Activated effector memory CD4-positive, alpha-beta T cell treated with Interleukin-2 at 50 U/mL for 16 hours (primary cell): ENCODE measurements around the gene SMAD2.
A peak's percentile ranks its signal among the peaks of the same experiment; 100 is the strongest.
"Not testable (repeated sequence)": the region's sequence is repeated elsewhere in the genome, so short reads cannot be mapped to it uniquely, and the experiment has no call there.

Experiments used
- DNase-seq: peaks from one replicate; pipeline ENCODE4 v3.0.0-alpha.2; 2020

The SMAD2 gene

DNA sequence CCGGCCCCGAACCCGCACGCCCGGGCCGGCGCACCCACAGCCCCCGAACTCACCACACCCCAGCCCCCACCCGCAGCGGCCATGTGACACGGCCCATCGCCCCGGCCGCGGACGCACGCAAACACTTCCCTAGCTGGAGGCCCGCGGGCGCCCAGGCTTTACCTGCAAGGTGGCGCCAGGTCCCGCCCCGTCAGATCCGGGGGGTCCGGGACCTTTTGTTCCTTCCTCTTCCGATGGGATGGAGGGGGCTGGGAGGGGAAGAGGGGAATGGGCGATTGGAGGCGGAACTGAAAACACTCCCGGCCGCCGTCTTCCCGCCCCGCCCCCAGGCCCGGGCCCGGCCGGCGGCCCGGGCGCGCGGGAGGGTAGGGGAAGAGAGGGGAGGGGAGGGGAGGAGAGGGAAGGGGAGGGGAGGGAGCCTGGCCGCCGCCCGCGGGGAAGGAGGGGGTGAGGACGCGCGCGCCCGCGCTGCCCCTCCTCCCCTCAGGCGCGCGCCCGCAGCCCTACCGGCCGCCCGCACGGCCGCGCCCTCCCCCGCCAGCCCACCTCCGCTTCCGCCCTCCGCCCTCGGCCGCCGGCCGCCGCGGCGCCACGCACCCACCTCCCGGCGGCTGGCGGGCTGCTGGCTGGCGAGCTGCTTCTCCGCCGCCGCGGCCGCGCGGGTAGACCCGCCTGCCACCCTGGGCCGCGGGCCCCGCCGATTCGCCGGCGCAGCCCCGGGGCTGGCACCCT, at the start of gene SMAD2:
Gene SMAD2, minus strand, starts transcription at position 461 of the 732 bp plus-strand sequence. CDS start 33,903 bp downstream, outside the sequence.
- peak; percentile 71 for DNase-seq

DNA sequence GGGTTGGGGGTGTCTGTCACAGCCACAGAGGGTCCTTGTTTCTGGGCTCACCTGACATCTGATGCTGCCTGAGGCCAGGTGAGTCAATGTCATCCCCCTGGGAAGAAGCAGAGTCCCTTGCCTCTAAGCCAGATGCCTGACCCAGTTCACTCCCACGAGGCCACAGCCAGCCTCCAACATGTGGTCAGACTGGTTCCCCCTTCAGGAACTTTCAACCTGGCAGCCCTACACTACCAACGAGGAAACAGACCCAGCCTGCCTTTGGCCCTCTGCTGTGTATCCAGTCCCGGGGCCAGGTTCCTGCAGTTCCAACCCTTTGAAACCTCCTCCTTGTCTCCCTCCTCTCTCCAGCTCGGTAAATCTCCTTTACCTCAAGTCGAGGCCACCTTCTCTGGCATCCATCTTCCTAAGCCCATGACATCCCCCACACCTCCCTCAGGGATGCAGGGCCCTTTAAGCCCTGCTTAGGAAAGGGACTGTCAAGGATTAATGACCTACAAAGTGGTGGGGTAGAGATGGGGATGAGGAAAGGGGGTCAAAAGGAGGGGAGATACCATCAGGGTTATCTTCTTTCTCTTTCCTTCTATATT, 49.2 kb upstream of the SMAD2 start:
- DNase-seq = no peak

GRCh38 chr18:47978603-47979002, 48.1 kb upstream of the SMAD2 start:
- DNase-seq = no peak

- no peak for DNase-seq
Measured at GRCh38 chr18:47978141-47978540, 47.7 kb upstream of the SMAD2 start.

GRCh38 chr18:47975701-47976100, 45.2 kb upstream of the SMAD2 start:
- no peak for DNase-seq

DNA sequence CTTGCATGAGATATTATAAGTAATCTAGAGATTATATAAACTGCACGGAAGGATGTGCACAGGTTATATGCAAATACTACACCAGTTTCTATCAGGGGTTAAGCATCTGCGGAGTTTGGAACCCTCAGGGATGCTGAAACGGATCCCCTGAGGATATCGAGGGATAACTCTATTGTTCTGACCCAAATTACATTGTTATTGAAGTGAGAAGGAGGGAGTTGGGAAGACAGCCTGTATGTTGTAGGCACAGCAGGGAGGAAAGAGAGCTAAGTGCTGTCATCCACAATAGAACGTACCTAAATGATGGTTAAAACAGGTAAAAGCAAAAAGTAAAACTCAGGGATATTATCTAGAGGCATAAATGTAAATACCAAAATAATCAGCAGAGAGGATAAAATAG, 44.6 kb upstream of the SMAD2 start:
- no peak for DNase-seq

GRCh38 chr18:47970664-47971531, 40.4 kb upstream of the SMAD2 start:
- DNase-seq = no peak

DNA sequence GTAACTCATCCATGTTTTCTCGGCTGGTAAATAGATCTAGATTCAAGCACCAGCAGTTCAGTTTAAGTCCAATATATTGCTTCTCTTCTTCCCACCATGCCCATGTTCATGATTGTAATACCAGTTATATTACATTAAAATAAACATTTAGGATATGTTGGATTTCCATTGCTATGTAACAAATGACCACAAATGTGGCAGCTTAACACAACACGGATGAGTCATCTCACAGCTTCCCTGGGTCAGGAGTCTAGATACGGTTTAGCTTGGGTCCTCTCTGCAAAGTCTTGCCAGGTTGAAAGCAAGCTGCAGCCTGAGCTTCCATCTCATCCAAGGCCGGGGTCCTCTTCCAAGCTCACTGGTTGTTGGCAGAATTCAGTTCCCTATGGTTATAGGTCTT, 39.4 kb upstream of the SMAD2 start:
- DNase-seq = no peak

DNA sequence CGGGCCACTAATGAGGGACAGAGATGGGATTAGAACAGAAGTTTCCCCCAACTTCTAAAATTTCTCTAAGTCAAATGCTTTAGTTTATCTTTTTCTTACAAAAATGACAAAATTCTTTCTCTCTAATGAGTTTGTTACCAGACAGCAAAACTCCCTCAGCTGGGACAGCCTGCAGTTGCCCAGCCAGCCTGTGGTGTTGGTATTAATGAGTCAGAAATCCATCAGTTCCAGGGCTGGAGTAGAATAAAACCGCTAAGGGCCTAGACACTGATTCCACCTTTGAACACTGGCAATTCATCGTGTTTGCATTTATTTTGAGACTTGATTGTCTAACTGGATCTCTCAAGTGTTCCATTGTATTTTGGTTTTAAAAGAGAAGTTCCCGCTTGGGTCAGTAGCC, 38.3 kb upstream of the SMAD2 start:
- no peak for DNase-seq

GRCh38 chr18:47968006-47968676, 37.7 kb upstream of the SMAD2 start:
- DNase-seq = no peak

- no peak for DNase-seq
Measured at GRCh38 chr18:47964053-47964452, 33.6 kb upstream of the SMAD2 start.

- DNase-seq = not testable (repeated sequence)
Measured at GRCh38 chr18:47961003-47961402, 30.5 kb upstream of the SMAD2 start.

DNA sequence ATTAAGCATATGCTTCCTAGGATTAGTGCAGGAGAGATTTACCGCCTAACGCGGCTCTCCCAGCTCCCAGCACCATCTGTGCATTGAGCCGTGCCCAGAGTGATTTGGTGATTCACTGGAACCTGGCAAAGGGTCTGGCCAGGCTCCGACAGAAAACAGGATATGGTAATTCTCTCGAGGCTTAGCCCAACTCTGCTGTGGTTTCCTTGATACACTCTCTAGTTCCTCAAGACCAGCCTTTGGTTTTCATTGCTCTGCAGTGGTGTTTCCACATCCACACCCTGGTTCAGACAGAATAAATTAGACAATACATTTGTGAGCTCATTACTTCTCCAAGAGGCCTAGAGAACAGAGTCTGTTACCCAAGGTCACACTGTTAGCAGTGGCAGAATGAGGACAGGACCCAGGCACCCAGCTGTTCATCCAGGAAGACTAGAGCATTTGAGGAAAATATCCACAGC, 23.0 kb upstream of the SMAD2 start:
- DNase-seq = peak; percentile 3

- no peak for DNase-seq
Measured at GRCh38 chr18:47950511-47950910, 20.1 kb upstream of the SMAD2 start.

DNA sequence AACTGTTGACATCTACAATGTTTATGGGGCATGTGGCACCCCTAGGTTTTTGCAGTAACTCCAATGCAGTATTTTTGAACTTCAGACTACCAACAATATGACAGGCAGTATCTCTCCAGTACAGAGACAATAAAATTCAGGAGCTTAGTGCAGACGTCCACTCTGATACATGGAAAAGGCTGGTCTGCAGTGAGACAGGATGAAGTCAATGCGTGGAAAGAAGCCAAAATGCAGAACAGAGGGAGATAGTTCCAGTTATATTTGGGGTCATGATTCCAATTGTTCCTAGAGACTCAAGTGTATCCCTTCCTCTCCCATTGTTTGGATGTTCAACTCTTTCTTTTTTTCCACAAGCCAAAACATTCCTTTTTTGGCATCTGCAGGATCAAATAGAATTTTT, 18.7 kb upstream of the SMAD2 start:
- DNase-seq = no peak

DNA sequence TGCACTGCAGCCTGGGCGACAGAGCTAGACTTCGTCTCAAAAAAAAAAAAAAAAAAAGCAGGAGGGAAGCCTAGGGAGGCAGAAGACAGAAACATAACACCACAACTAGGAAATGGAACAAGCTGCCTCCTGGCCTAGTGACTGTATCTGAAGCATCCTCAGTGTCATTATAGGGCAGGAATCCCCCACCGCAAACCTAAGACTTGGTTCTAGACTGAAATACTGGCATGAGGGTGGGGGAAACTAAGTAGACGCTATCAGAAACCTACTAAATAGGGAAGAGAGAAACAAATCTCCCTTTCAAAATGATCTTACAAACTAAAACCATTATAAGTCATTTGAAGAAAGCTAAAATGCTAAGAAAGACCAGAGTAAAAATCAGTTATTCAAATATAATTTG, 16.4 kb upstream of the SMAD2 start:
- no peak for DNase-seq

DNA sequence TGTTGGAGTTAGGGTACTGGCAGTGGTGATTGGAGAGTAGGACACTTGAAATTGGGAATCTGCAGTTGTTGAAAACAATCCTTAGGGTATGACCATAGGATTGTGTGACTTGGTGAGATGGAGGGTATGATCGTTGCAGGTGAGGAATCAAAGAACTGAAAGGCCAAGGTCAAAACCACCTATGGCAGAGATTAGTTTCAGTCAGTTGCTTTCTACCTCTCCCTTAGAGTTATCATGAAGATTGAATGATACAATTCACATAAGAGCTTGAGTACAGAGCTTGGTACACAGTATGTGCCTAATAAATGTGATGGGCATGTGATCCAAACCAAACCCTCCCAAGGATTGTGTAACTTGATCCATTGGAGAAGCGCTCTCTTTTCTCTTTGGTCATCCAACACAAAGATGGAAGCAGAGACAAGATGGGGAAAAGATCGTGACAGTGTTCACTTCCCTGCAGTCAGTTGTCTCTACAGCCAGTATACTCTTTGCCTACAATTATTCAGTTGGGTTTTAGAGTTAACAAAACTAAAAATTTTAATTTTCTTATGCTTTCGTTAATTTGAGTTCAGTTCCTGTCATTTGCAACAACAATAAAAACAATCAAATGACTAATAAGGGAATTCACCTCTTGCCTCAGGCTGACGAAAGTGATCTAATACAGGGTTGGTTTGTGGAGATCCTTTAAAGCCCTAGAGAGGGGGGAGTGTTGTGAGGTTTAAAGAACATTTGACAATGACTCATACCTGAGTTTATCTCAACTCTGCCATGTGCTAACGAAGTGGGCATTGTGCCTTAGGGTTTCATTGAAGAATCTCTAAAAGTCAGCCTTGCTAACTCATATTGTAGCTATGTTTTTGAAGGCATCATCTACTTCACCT, 14.8 kb upstream of the SMAD2 start:
- DNase-seq = no peak

DNA sequence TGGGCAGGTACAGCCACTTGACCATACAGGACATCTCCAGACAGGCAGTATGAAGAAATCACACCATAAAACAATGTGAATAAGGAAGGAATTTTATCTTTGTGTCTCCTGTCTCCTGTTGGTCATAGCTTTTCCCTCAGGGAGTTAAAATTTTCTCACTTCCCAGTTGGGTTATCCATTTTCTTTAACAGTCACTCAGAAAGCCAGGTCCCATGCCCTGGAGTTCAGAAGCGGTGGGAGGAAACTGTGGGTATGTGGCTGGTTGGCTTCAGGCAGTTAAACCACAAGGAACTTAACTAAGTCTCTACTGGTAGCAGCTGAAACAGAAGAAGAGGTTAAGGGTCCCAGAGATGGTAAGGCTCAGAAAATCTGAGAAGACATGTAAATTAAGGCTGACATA, 6.5 kb upstream of the SMAD2 start:
- no peak for DNase-seq

DNA sequence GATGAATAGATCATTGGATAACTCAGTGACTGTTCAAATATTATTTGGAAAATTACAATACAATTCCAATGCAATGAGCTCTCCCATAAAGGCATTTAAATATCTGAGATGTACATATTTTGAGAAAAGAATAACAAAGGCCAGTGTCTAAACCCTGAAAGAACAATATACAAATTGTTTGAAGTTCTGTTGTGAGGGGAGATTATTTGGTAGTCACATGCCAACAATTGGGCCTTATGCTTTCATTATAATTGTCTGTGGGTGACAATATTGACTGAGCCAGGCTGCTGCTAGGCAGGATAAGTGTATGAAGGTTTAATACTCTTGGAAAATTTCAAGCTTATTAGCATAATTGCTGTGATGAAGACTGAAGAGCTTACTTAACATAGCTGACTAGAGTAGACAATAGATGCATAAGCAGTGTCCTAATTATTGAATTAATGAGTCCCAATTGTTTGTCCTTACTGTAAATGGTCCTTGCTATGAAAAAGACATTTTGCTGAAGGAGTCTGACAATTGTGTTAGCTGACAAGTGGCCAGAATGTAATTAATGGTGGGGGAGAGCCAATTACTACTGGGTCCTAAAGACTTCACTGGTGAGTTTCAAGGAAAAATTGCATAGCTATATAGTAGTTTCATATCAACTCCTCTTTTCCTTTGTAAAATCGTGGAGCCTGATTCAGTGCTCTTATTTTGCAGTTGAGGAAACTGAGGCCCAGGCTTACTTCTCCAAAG, 5.0 kb upstream of the SMAD2 start:
- DNase-seq = no peak

- no peak for DNase-seq
Measured at GRCh38 chr18:47932603-47933002, 2.1 kb upstream of the SMAD2 start.

- DNase-seq = no peak
Measured at GRCh38 chr18:47932190-47932589, 1.7 kb upstream of the SMAD2 start.
